Left cardiac atrium (tissue), 2 donors: ENCODE data around the gene LAMC1. TPM values are rescaled to one million over a fixed set of nuclear protein-coding genes. Genes with fewer than 3 reads are reported as not detected.

Experiments
- total RNA-seq, 2 donors: library from RNA; stranded (reverse); fragmentation: NEBNext Ultra II Directional; extraction: Animal tissue kit (Norgen Biotek cat#: 25700); gene quantifications; one replicate each; pipeline ENCODE4 v1.2.1, GENCODE V29; 2021
- donor health status: DM: no; HTN: yes; CAD: no; lungs with severe emphysema.
- donor health status: DM: yes; HTN: yes; CAD: no.

Gene LAMC1
- total RNA-seq, 2 donors from 2014 or later = 108 to 126 TPM

Other genes with a start within 250 kb of the LAMC1 start
- 10 to 100 TPM in 1 of 2 donors, 1 to 10 TPM in 1; 6.7 to 16.7 TPM for gene NPL, start 233.6 kb upstream of the LAMC1 start, total RNA-seq
- 10 to 100 TPM; 67.4 to 89.0 TPM for gene DHX9, start 184.1 kb upstream of the LAMC1 start, total RNA-seq
- gene SHCBP1L, start 70.3 kb upstream of the LAMC1 start, total RNA-seq = not detected
- 1 to 10 TPM; 2.1 to 6.0 TPM for gene LAMC2, start 162.8 kb downstream of the LAMC1 start, total RNA-seq